AG04450 (cell line): ENCODE results near the gene ANXA4. TPM values are rescaled to one million over a fixed set of nuclear protein-coding genes. Genes with fewer than 3 reads are reported as not detected.
A peak's percentile ranks its signal among the peaks of the same experiment; 100 is the strongest.

ENCODE experiments used
- CTCF ChIA-PET: fragments of 300-600, 350-600 bp; formaldehyde crosslinking; extraction: SDS; loops from one replicate; lab custom pipeline; 2022; ENCODE audit warnings: antibody characterized with exemption, inconsistent platforms; lab: Charles Lee
- POLR2A ChIA-PET: fragments of 350-600 bp; formaldehyde crosslinking; extraction: SDS; loops from one replicate; lab custom pipeline; 2021; ENCODE audit warnings: antibody characterized with exemption, inconsistent platforms; lab: Yijun Ruan, JAX
- DNase-seq: peaks from one replicate; pipeline ENCODE4 v3.0.0-alpha.2; 2011; ENCODE audit warnings: low read depth, low spot score
- H3K27ac ChIP-seq: one replicate; pipeline ENCODE4 v1.5.1; 2012; ENCODE audit warnings: low read depth, low read length, control low read depth
- H3K27me3 ChIP-seq: one replicate; pipeline ENCODE4 v1.6.0; 2012; ENCODE audit warnings: low read length; ENCODE audit not compliant: control insufficient read depth, insufficient read depth
- H3K4me3 ChIP-seq: 2 replicates; pipeline ENCODE4 v1.5.1; 2011; ENCODE audit warnings: mild to moderate bottlenecking, low read depth, low read length, control low read depth
- H3K9me3 ChIP-seq: 2 replicates; pipeline ENCODE4 v1.5.1; 2012; ENCODE audit warnings: low read length; ENCODE audit not compliant: control insufficient read depth, insufficient read depth
- CTCF ChIP-seq: IDR thresholded peaks from 2 replicates; pipeline ENCODE4 v1.5.1; 2011; ENCODE audit warnings: low read depth, low read length, control low read depth, inconsistent platforms
- polyA plus RNA-seq: library from polyadenylated mRNA; depleted of rRNA; stranded (reverse); fragments of >200 nt; gene quantifications from 2 replicates; pipeline ENCODE4 v1.2.3, GENCODE V29; 2011

Gene ANXA4
- polyA plus RNA-seq, 1 experiment: 105 TPM

DNA sequence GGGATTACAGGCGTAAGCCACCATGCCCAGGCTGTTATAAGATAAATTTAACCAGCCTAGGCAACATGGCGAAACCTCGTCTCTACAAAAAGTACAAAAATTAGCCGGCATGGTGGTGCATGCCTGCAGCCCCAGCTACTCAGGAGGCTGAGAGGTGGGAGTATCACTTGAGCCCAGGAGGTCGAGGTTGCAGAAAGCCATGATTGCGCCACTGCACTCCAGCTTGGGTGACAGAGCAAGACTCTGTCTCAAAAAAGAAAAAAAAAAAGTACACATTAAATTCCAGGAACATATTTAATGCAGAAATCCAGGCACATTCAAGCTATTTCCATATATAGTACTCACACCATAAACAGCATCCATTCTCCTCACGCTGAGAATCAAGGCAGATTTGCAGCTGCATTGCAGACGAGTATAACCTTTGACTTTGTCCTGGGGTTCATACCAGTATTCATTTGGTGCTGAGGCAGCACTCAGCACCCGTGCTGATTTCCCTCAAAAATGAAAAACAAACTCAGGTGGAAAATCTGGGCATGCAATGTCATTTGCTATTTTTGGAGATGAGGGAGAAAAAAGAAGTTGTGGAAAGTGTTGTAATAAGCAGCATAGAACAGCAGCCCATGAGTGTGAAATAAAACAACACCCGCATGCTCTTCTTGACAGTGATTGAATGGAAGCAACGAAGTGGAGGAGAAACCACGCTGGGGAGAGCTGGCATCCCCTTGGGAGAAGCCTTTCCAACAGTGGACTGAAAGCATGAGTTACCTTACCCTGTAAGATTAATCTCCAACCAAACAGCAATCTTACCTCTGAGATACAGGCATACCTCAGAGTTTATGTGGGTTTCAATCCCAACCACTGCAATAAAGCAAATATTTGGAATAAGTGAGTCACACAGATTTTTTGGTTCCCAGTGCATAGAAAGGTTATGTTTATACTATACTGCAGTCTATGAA lies 46.8 kb upstream of the ANXA4 start:
- CTCF ChIA-PET: no interaction called here
- Histone ChIP-seq H3K27ac (peak overlapping the region; percentile 88), H3K9me3 (no peaks in the 10 kb centered on the region), H3K27me3 (no peaks in the 10 kb centered on the region), H3K4me3 (peak overlapping the region; percentile 11; the same call in 1 of the 2 replicates)
- POLR2A ChIA-PET: interaction anchor here (0.7 to 1.0 kb wide), 2 partner anchors 12 to 95 kb away, joined by 3 to 6 read pairs; no protein-coding TSS in a partner anchor
- no peak for DNase-seq
- TF ChIP-seq CTCF: no peak

GRCh38 chr2:69695850-69696216 lies 46.1 kb upstream of the ANXA4 start:
- Histone ChIP-seq H3K27me3 (no peaks in the 10 kb centered on the region), H3K27ac (peak overlapping the region; percentile 43), H3K9me3 (no peaks in the 10 kb centered on the region), H3K4me3 (no peak overlapping the region)
- CTCF ChIA-PET: interaction anchor here (1.6 kb wide), 1 partner anchor 121 kb away, joined by 3 read pairs; no protein-coding TSS in a partner anchor
- DNase-seq: no peak
- POLR2A ChIA-PET: no interaction called here
- no peak for TF ChIP-seq CTCF

GRCh38 chr2:69700381-69700780 lies 41.6 kb upstream of the ANXA4 start:
- no peak for DNase-seq
- CTCF ChIA-PET: interaction anchor here (3.1 kb wide), 1 partner anchor 24 kb away, joined by 9 read pairs; no protein-coding TSS in a partner anchor

GRCh38 chr2:69701100-69701945 lies 40.6 kb upstream of the ANXA4 start:
- no peak overlapping the region for H3K27ac ChIP-seq
- CTCF ChIA-PET: interaction anchor here (3.1 kb wide), 1 partner anchor 23 kb away, joined by 9 read pairs; no protein-coding TSS in a partner anchor
- H3K9me3 ChIP-seq: no peaks in the 10 kb centered on the region
- H3K27me3 ChIP-seq: no peaks in the 10 kb centered on the region
- no peak overlapping the region for H3K4me3 ChIP-seq
- POLR2A ChIA-PET: no interaction called here
- DNase-seq: no peak
- TF ChIP-seq CTCF: no peak

More at GRCh38 chr2:69700381-69700780, 41.6 kb upstream of the ANXA4 start:
- POLR2A ChIA-PET: no interaction called here
- Histone ChIP-seq H3K9me3 (no peaks in the 10 kb centered on the region), H3K27me3 (no peaks in the 10 kb centered on the region), H3K4me3 (no peak overlapping the region), H3K27ac (no peak overlapping the region)
- TF ChIP-seq CTCF: no peak
